ENCODE measurements around the gene TPM1. TPM values are rescaled to one million over a fixed set of nuclear protein-coding genes. Genes with fewer than 3 reads are reported as not detected.

TPM1 gene
- total RNA-seq, 4 donors from 2014 or later, result 85.4 to 182 (median 127) TPM

- no peaks in the 10 kb centered on the region for H3K9me3 ChIP-seq
- WGBS, result 78% methylated on average over 12 of the region's 12 CpGs
- no peak overlapping the region for H3K27ac ChIP-seq
- no peaks in the 10 kb centered on the region for H3K27me3 ChIP-seq
- H3K36me3 ChIP-seq, result no peaks in the 10 kb centered on the region
- H3K4me3 ChIP-seq, result no peak overlapping the region
- H3K4me1 ChIP-seq, result no peaks in the 10 kb centered on the region
- DNase-seq (ENCODE audit: low spot score in 2 of 2), result no peak
- no peak for TF ChIP-seq CTCF (IDR thresholded peaks at IDR 0.05)
- no peak for TF ChIP-seq POLR2AphosphoS5 (IDR thresholded peaks at IDR 0.05)
- TF ChIP-seq POLR2A (IDR thresholded peaks at IDR 0.05), result no peak
- TF ChIP-seq EP300 (IDR thresholded peaks at IDR 0.05), result no peak
Measured at GRCh38 chr15:63083044-63083443, 40.5 kb downstream of the TPM1 start.

- H3K9me3 ChIP-seq, result no peaks in the 10 kb centered on the region
- no peaks in the 10 kb centered on the region for H3K27me3 ChIP-seq
- H3K36me3 ChIP-seq, result no peaks in the 10 kb centered on the region
- WGBS, result 91% methylated on average over 11 of the region's 11 CpGs
- DNase-seq (ENCODE audit: low spot score in 2 of 2), result no peak
- H3K4me3 ChIP-seq, result no peak overlapping the region
- no peak overlapping the region for H3K27ac ChIP-seq
- TF ChIP-seq CTCF (IDR thresholded peaks at IDR 0.05), result no peak
- no peak for TF ChIP-seq POLR2AphosphoS5 (IDR thresholded peaks at IDR 0.05)
- TF ChIP-seq POLR2A (IDR thresholded peaks at IDR 0.05), result no peak
- TF ChIP-seq EP300 (IDR thresholded peaks at IDR 0.05), result no peak
- no peaks in the 10 kb centered on the region for H3K4me1 ChIP-seq
Measured at GRCh38 chr15:63083541-63083940, 41.0 kb downstream of the TPM1 start.

DNA sequence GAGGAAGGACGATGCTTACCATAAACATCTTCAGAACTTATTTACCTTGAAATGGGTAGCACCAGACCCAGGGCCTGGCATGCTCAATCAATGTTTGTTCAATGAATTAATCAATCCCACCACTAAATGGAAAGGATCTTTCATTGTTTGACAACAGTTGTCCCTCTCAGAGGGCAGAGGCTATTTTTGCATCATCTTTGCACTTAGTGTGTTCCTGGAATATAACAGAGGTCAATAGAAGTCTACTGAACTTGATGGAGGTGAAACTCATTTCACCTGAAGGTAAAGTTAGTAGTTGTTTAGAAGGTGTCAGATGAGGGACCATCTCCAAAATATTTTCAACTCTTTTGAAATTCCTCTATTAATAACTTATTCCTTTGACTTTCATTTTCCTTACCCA is 42.3 kb downstream of the TPM1 start:
- H3K4me1 ChIP-seq, result peaks cover 6% of the 10 kb centered on the region
- DNase-seq (ENCODE audit: low spot score in 2 of 2), result no peak
- no peak overlapping the region for H3K4me3 ChIP-seq
- no peak overlapping the region for H3K27ac ChIP-seq
- TF ChIP-seq CTCF (IDR thresholded peaks at IDR 0.05) (no peak), EP300 (IDR thresholded peaks at IDR 0.05) (no peak), POLR2A (IDR thresholded peaks at IDR 0.05) (no peak), POLR2AphosphoS5 (IDR thresholded peaks at IDR 0.05) (no peak)
- H3K9me3 ChIP-seq, result no peaks in the 10 kb centered on the region
- H3K36me3 ChIP-seq, result no peaks in the 10 kb centered on the region
- no peaks in the 10 kb centered on the region for H3K27me3 ChIP-seq
- 91% methylated on average over 1 of the region's 1 CpG for WGBS

- H3K27me3 ChIP-seq, result no peaks in the 10 kb centered on the region
- no peaks in the 10 kb centered on the region for H3K36me3 ChIP-seq
- no peaks in the 10 kb centered on the region for H3K9me3 ChIP-seq
- DNase-seq (ENCODE audit: low spot score in 2 of 2), result no peak
- H3K27ac ChIP-seq, result no peak overlapping the region
- TF ChIP-seq EP300 (IDR thresholded peaks at IDR 0.05) (no peak), CTCF (IDR thresholded peaks at IDR 0.05) (no peak), POLR2A (IDR thresholded peaks at IDR 0.05) (no peak), POLR2AphosphoS5 (IDR thresholded peaks at IDR 0.05) (no peak)
- WGBS, result 88% methylated on average over 4 of the region's 4 CpGs
- H3K4me1 ChIP-seq, result peaks cover 6% of the 10 kb centered on the region
- no peak overlapping the region for H3K4me3 ChIP-seq
Measured at GRCh38 chr15:63085289-63085688, 42.7 kb downstream of the TPM1 start.

DNA sequence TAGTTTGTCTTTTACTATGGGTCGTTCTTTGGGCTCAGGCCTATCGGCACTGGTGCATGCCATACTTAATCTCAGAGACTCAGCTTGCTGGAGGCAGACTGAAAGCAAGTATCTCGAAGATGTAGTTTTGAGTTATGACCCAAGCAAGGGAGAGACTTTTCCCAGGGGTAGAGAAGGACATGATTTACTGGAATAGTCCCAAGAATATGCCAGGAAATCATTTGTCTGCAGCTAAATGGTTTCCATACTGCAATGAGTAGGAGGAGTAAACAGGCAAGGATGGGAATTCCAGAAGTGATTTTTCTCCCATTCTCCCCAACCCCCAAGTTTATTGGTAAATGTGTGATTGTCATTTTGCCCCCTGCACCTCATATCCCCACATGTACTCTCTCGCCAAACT is 43.7 kb downstream of the TPM1 start:
- Histone ChIP-seq H3K4me3 (no peak overlapping the region), H3K9me3 (no peaks in the 10 kb centered on the region)

More for the DNA sequence above, 43.7 kb downstream of the TPM1 start:
- Histone ChIP-seq H3K36me3 (no peaks in the 10 kb centered on the region), H3K27ac (no peak overlapping the region), H3K4me1 (peaks cover 6% of the 10 kb centered on the region), H3K27me3 (no peaks in the 10 kb centered on the region)
- TF ChIP-seq POLR2A (IDR thresholded peaks at IDR 0.05) (no peak), CTCF (IDR thresholded peaks at IDR 0.05) (no peak), EP300 (IDR thresholded peaks at IDR 0.05) (no peak), POLR2AphosphoS5 (IDR thresholded peaks at IDR 0.05) (no peak)
- whole genome bisulfite sequencing, result 63% methylated on average over 4 of the region's 4 CpGs
- DNase-seq (ENCODE audit: low spot score in 2 of 2), result no peak

Data from suprapubic skin (tissue), 4 donors.